DMS 273 (cell line): ENCODE measurements around the gene ISCU.
"Not testable (repeated sequence)": the region's sequence is repeated elsewhere in the genome, so short reads cannot be mapped to it uniquely, and the experiment has no call there.

ENCODE experiments used
- DNase-seq: peaks from one replicate; lab custom pipeline; 2025; ENCODE audit not compliant: unreplicated experiment; lab: John Stamatoyannopoulos, UW

The ISCU gene

DNA sequence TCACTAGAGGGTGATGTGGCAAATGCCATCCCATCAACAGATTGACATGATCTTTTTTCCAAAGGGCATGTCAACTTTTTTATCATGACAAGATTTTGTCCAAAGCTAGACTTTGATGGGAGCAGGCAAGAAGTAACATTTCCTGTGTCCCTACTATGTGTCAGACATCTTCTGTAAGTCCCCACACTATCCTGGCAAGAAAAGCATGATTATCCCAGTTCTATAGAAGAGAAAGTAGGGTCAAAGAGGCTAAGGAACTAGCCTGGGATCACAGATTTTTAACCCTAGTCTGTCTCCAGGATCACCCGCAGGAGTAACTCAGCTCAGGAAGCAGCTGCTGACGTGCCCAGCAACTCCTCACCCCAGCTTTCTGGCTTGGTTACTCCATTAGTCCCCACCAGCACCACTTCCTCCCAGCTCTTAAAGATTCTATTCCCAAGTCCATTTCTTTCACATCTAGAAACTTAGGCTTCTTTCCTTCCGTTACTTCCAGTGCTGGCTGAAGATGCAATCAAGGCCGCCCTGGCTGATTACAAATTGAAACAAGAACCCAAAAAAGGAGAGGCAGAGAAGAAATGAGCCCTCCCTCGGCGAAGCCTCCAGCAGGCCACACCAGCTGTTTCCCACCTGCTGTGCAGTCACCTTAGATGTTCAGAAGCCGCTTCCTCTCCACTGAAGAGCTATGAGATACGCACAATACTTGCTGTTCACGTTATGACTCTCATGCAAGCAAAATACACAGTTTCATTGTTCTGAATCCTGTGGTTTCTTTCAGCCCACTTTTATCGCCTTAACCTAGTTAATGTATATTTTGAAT lies 6.2 kb downstream of the ISCU start:
- DNase-seq: no peak

- DNase-seq: peak; percentile 56
Measured at GRCh38 chr12:108570743-108571608, 8.6 kb downstream of the ISCU start.

DNA sequence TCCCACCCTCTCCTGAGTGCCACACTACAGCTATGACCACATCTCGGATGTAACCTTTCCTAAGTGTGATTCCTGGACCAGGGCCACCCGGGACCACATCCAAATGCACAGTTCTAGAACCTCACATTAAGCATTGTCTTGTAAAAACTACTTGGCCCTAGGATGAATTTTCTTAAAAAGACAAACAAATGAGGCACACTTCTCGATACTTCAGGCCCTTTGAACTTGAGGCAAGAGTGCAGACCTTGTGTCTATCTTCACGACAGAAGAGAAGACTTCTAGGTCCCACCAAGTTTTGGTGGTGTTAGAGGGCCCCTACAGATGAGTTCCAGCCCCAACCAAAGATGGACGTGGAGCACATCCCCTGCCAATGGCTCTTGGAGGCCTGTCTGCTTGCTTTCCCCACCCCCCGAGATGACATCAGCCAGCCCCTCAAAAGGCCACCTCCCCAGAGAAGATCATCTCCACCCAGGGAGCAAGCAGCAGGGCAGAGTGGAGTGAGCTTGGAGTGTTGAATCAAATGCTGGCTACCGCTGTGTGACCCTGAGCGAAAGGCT lies 9.3 kb downstream of the ISCU start:
- no peak for DNase-seq

DNA sequence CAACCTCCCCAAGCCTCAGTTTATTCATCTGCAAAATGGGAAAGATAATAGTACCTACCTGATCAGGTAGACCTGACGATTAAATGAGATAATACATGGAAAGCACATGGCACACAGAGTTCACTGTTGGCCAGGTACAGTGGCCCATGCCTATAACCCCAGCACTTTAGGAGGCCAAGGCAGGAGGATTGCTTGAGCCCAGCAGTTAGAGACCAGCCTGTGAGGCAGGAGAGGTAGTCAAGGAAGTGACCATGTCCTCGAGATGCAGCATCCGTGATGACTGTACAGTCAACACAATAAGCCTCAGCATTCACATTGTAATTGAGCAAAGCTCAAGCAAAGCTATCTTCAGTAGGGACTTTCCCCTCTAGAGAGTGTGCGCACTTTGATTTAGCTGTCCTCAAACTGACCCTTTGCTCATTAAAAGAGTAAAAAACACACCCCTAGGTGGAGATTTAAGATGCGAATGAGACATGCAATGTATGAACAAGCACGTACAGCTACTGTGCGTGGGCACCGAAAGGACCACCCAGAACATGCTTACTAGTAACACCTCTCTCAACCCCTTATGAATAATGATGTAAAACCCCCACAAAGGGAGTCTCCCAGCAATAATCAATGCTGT lies 9.9 kb downstream of the ISCU start:
- no peak for DNase-seq

DNA sequence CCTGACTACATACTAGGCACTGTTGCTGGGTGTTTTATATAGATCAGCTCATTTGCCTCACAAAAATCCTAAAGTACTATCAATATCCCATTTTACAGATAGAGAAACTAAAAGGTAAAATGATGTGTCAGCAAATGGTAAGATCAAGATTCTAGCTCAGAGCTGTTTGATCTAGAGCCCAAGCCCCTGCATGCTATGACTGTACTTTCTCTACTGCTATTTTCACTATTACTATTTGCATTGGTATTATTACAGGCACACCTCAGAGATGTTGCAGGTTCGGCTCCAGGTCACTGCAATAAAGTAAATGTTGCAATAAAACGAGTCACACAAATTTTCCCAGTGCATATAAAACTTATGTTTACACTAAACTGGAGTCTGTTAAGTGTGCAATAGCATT lies 10.9 kb downstream of the ISCU start:
- no peak for DNase-seq

DNA sequence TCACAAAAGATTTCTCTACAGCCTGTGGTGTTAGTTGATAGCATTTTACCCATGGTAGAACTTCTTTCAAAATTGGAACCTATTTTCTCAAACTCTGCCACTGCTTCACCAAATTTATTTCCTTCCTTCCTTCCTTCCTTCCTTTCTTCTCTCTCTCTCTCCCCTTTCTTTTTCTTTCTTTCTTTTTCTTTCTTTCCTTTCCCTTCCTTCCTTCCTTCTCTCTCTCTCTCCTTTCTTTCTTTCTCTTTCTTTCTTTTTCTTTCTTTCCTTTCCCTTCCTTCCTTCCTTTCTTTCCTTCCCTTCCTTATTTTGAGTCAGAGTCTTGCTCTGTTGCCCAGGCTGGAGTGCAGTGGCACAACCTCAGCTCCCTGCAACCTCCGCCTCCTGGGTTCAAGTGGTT lies 11.9 kb downstream of the ISCU start:
- not testable (repeated sequence) for DNase-seq

GRCh38 chr12:108575199-108575912 lies 13.0 kb downstream of the ISCU start:
- no peak for DNase-seq

DNA sequence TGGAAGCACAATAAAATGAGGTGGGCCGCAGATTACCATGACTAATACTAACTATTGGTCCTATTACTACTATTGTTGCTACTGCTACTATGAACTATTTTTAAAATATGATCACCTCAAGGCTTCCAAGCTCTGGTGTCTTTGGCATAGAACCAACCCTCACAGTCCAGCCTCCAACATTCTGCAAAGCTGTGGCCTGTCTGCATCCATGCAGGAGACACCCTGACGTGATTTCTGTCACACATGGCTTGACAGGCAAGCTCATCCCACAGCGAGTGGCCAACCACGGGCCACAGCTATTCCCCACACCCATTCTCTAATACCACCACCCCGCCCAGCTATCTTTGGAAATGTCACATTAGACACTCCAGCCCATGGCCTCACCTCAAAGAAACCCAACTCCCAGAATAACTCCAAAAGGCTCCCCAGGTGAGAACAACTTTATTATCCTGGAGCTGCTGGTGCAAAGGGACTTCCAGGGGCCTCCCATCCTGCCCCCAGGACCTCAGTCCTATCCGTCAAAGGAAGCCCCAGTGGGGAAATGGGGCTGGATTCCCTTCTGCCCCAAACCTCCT lies 14.4 kb downstream of the ISCU start:
- DNase-seq: no peak

DNA sequence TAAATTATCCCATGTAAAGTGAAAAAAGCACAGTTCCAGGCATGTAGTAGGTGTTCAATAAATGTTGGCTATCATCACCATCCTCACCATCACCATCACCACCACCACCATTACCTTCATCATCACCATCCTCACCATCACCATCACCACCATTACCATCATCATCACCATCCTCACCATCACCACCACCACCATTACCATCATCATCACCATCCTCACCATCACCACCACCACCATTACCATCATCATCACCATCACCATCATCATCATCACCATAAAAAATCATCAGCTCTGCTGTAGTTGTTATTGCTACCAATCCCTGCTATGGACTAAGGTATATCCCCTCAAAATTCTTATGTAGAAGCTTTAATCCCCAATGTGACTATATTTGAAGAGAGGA lies 15.1 kb downstream of the ISCU start:
- DNase-seq: no peak

- no peak for DNase-seq
Measured at GRCh38 chr12:108578264-108578663, 15.9 kb downstream of the ISCU start.

DNA sequence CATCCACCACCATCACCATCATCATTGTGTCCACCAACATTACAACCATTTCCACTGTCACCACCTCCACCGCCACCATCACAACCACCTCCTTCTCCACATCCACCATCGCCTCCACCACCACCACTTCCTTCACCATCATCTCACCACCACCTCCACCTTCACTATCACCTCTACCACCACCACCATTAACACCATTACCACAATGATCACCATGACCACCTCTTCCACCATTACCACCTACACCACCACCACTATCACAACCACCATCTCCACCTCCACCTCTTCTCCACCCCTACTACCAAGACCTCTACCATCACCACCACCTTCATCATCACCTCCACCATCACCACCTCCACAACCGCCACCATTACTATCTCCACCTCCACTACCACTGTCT lies 16.4 kb downstream of the ISCU start:
- no peak for DNase-seq

- no peak for DNase-seq
Measured at GRCh38 chr12:108580531-108580930, 18.1 kb downstream of the ISCU start.

GRCh38 chr12:108581311-108582227 lies 19.2 kb downstream of the ISCU start:
- DNase-seq: no peak

DNA sequence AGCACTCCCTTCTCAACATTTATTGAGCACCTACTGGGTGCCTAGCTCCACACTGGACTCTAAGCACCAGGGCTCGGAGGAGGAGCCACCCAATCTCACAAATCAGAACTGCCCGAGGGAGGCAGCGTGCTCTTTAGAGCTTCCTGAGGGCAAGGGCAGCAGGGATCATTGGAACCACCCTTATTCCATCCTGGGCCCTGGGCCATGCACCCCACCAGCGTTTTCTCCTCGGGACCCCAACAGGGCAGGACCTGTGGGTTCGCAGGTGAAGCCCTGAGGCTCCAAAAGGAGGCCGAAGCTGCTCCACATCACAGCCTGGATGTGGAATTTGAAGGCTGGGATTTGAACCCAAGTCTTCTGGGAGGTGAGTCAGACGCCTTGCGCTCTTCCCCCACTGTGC lies 20.1 kb downstream of the ISCU start:
- DNase-seq: no peak

- no peak for DNase-seq
Measured at GRCh38 chr12:108582978-108583770, 20.8 kb downstream of the ISCU start.

- peak; percentile 55 for DNase-seq
Measured at GRCh38 chr12:108583991-108584390, 21.6 kb downstream of the ISCU start.

GRCh38 chr12:108584456-108585065 lies 22.2 kb downstream of the ISCU start:
- no peak for DNase-seq

GRCh38 chr12:108585864-108586263 lies 23.5 kb downstream of the ISCU start:
- DNase-seq: no peak
